Urinary bladder (tissue), 4 donors: Measurements from ENCODE around the gene DIAPH1. TPM values are rescaled to one million over a fixed set of nuclear protein-coding genes. Genes with fewer than 3 reads are reported as not detected.

Source experiments
- DNase-seq: peaks from one replicate; pipeline ENCODE4 v3.0.0-alpha.2; 2015; ENCODE audit errors: extremely low spot score
- H3K27ac ChIP-seq: one replicate; pipeline ENCODE4 v1.5.1; 2013; ENCODE audit warnings: low read depth, mild to moderate bottlenecking, moderate library complexity
- H3K36me3 ChIP-seq: one replicate; pipeline ENCODE4 v1.6.1; 2013; ENCODE audit warnings: mild to moderate bottlenecking, moderate library complexity; ENCODE audit not compliant: insufficient read depth
- H3K4me1 ChIP-seq: one replicate; pipeline ENCODE4 v1.6.1; 2013; ENCODE audit warnings: mild to moderate bottlenecking, moderate library complexity; ENCODE audit not compliant: insufficient read depth
- H3K4me3 ChIP-seq: one replicate; pipeline ENCODE4 v1.5.1; 2013; ENCODE audit warnings: low read depth, low read length
- WGBS: extraction: QIAGEN DNeasy Blood & Tissue Kit; methylation state at CpG from one replicate; pipeline ENCODE4 v1.1.7; 2013; 5-methylcytosine and 5-hydroxymethylcytosine counted together
- polyA plus RNA-seq: library from polyadenylated mRNA; stranded (reverse); fragments of 200-250 nt; gene quantifications from one replicate; pipeline ENCODE4 v1.2.3, GENCODE V29; 2013
- total RNA-seq: library from RNA; depleted of rRNA; stranded (reverse); fragments of >200 nt; gene quantifications from one replicate; pipeline ENCODE4 v1.2.3, GENCODE V29; 2014
- donor health status: healthy with polysubstance abuse.
- donor health status: healthy.

DIAPH1 gene
- total RNA-seq: 18.1 TPM
- polyA plus RNA-seq: 30.3 TPM

DNA sequence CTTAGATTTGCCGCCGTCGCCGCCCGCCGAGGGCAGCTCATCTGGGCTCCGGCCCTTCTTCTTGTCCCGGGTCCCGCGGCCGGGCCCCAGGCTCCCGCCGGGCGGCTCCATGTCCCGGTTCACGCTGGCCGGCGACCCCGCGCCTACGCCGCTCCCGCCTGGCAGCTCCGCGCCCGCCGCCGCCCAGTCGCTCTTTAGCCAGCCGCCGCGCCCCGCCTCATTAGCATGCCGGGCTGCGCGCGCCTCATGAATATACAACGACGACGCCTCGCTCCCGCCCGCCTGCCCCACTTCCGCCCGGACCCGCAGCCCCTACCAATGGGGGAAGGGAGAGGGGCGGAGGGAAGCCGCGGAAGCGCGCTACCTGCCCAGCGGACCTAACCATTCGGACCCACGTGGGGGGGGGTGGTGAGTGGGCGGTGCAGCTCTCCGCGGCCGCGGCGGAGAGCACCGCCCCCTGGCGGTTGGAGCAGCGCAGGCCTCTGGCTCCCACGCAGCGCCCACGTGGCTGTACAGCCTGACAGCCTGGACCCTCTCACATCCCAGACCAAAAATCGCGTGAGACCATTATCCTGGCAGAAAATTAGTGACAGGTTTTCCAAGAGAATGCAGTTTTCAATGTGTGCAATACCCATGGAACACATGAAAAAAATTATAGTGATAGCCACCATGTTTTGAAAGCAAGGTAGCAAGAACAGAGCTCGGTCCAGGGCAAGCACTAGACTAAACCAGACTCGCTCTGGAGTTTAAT, at the start of gene DIAPH1:
Gene DIAPH1, minus strand, starts transcription at position 197 of the 751 bp plus-strand sequence. Its CDS starts 86 bp downstream, at position 111.
- Histone ChIP-seq H3K4me3 (peak within 1 kb of the TSS; percentile 90), H3K4me1 (no peaks in the 10 kb centered on the region), H3K27ac (peak within 1 kb of the TSS; percentile 94), H3K36me3 (no peaks in the 10 kb centered on the region)
- peak; percentile 86 for DNase-seq
- 1% methylated on average over 70 of the region's 70 CpGs for WGBS

- DNase-seq: no peak
- Histone ChIP-seq H3K4me1 (no peaks in the 10 kb centered on the region), H3K4me3 (no peak overlapping the region), H3K27ac (no peak overlapping the region), H3K36me3 (no peaks in the 10 kb centered on the region)
- WGBS: 86% methylated on average over 18 of the region's 18 CpGs
Measured at GRCh38 chr5:141665995-141666940, 47.5 kb upstream of the DIAPH1 start.

DNA sequence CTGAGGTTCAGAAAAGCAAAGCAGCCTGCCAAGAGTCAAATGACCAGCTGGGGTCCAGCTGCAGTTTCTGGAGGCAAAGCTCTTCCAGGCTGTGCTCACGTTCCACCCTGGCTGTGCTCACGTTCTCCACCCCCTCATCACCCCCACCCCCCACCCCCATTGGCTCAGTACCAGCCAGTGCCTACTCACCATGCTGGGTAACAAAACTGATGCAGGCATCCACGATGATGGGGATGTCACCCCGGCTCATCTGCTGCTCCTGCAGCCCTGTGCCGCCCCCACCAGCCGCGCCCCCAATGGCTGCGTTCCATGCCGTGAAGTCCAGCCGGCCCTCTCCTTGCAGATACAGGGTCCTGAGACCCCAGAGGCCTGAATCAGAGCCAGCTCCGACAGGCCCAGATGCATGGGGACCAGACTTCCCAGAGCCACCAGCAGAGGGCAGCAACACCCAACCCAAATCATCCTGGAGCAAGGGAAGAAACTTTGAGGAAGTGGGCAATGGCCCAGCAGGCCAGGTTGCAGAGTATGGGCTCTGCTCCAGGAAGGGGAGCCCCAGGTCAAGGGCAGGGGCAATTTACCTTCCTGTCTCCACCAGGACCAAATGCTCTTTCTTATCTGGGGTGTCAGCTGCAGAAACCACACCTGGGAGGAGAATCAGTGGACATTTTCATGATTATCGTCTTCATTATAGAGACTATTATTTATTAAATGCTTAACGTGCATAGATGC, 46.1 kb upstream of the DIAPH1 start:
- H3K4me1 ChIP-seq: no peaks in the 10 kb centered on the region
- H3K36me3 ChIP-seq: no peaks in the 10 kb centered on the region
- DNase-seq: peak; percentile 57
- H3K27ac ChIP-seq: no peak overlapping the region
- no peak overlapping the region for H3K4me3 ChIP-seq
- 38% methylated on average over 13 of the region's 13 CpGs for WGBS

GRCh38 chr5:141663506-141663905, 44.7 kb upstream of the DIAPH1 start:
- Histone ChIP-seq H3K36me3 (no peaks in the 10 kb centered on the region), H3K27ac (no peak overlapping the region), H3K4me3 (no peak overlapping the region), H3K4me1 (no peaks in the 10 kb centered on the region)
- no peak for DNase-seq
- WGBS: 89% methylated on average over 8 of the region's 8 CpGs

GRCh38 chr5:141662028-141662427, 43.2 kb upstream of the DIAPH1 start:
- WGBS: 87% methylated on average over 17 of the region's 17 CpGs
- DNase-seq: no peak
- no peaks in the 10 kb centered on the region for H3K36me3 ChIP-seq
- no peaks in the 10 kb centered on the region for H3K4me1 ChIP-seq
- no peak overlapping the region for H3K27ac ChIP-seq
- H3K4me3 ChIP-seq: no peak overlapping the region

GRCh38 chr5:141657937-141658545, 39.2 kb upstream of the DIAPH1 start:
- H3K36me3 ChIP-seq: no peaks in the 10 kb centered on the region
- WGBS: 85% methylated on average over 8 of the region's 8 CpGs
- H3K4me1 ChIP-seq: no peaks in the 10 kb centered on the region
- DNase-seq: no peak
- no peak overlapping the region for H3K27ac ChIP-seq
- H3K4me3 ChIP-seq: no peak overlapping the region

DNA sequence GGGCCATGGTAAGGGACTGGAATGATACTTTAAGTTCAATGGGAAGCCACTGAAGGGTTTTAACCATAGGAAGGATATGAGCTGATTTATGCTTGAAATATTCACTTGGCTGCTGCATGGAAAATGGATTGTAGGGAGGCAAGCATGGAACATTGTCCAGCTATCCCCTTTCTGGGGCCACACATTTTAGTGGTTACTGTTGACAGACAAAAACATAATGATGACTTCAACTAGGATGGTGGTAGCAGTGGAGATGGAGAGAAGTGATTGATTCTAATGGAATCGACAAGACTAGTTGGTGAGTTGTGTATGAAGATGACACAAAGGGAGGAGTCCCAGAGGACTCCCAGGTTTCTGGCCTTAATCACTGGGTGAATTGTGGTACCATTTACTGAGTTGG, 38.6 kb upstream of the DIAPH1 start:
- no peak for DNase-seq
- Histone ChIP-seq H3K4me1 (no peaks in the 10 kb centered on the region), H3K36me3 (no peaks in the 10 kb centered on the region), H3K4me3 (no peak overlapping the region), H3K27ac (no peak overlapping the region)
- WGBS: 100% methylated on average over 1 of the region's 1 CpG

- Histone ChIP-seq H3K4me1 (peaks cover 2% of the 10 kb centered on the region), H3K4me3 (no peak overlapping the region), H3K36me3 (no peaks in the 10 kb centered on the region), H3K27ac (no peak overlapping the region)
- DNase-seq: no peak
- WGBS: 96% methylated on average over 9 of the region's 9 CpGs
Measured at GRCh38 chr5:141656396-141656795, 37.6 kb upstream of the DIAPH1 start.

- no peak overlapping the region for H3K27ac ChIP-seq
- DNase-seq: no peak
- WGBS: 83% methylated on average over 7 of the region's 7 CpGs
- H3K36me3 ChIP-seq: no peaks in the 10 kb centered on the region
- H3K4me3 ChIP-seq: no peak overlapping the region
- H3K4me1 ChIP-seq: peaks cover 2% of the 10 kb centered on the region
Measured at GRCh38 chr5:141655020-141655419, 36.2 kb upstream of the DIAPH1 start.

DNA sequence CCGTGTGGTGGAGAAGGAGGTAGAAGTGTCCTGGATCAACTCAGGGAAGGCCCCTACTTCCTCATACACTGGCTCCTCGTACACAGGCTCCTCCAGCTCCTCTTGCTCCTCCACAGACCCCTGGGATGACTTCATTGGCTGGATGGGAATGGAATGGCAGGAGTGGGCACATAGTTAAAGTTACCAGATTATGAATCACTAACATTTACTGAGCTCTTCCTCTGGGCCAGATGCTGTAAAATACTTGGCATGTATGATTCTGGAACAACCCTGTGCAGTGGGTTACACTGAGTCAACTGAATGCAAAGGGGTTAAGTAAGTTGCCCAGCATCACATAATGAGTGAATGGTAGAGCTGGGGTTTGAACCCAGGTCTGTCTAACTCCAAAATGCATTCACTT, 35.5 kb upstream of the DIAPH1 start:
- no peak for DNase-seq
- H3K4me3 ChIP-seq: no peak overlapping the region
- 76% methylated on average over 2 of the region's 2 CpGs for WGBS
- H3K36me3 ChIP-seq: no peaks in the 10 kb centered on the region
- H3K4me1 ChIP-seq: peaks cover 2% of the 10 kb centered on the region
- H3K27ac ChIP-seq: no peak overlapping the region

- Histone ChIP-seq H3K4me1 (peaks cover 2% of the 10 kb centered on the region), H3K36me3 (no peaks in the 10 kb centered on the region), H3K4me3 (peak overlapping the region; percentile 57), H3K27ac (no peak overlapping the region)
- no peak for DNase-seq
- WGBS: 47% methylated on average over 9 of the region's 9 CpGs
Measured at GRCh38 chr5:141651728-141652105, 32.9 kb upstream of the DIAPH1 start.

GRCh38 chr5:141650851-141651727, 32.3 kb upstream of the DIAPH1 start, which contains the start of gene FCHSD1:
FCHSD1 (minus strand) TSS chr5:141651418; CDS start chr5:141651368, 50 bp downstream.
- Histone ChIP-seq H3K4me1 (peaks cover 2% of the 10 kb centered on the region), H3K36me3 (no peaks in the 10 kb centered on the region), H3K27ac (peak within 1 kb of the TSS; percentile 27), H3K4me3 (peak within 1 kb of the TSS; percentile 57)
- 4% methylated on average over 50 of the region's 50 CpGs for WGBS
- DNase-seq: no peak
